ENCODE results near the gene ITSN1. TPM values are rescaled to one million over a fixed set of nuclear protein-coding genes. Genes with fewer than 3 reads are reported as not detected.

ITSN1 gene
- total and polyA plus RNA-seq, 3 donors from 2014 or later = 20.0 to 56.6 (median 48.4) TPM

GRCh38 chr21:33948951-33949444 is 306.7 kb downstream of the ITSN1 start:
- Histone ChIP-seq H3K4me3 (no peak overlapping the region), H3K36me3 (ENCODE audit: low read depth, missing control alignments) (no peaks in the 10 kb centered on the region), H3K27ac (no peak overlapping the region), H3K27me3 (no peaks in the 10 kb centered on the region), H3K4me1 (no peaks in the 10 kb centered on the region), H3K9me3 (no peaks in the 10 kb centered on the region)
- DNase-seq = no peak
- intact Hi-C loops (cut with DNase I; ENCODE audit: low total_unique reads) = no loop called here
- no peak for TF ChIP-seq POLR2A (IDR thresholded peaks at IDR 0.05)
- no peak for TF ChIP-seq CTCF (IDR thresholded peaks at IDR 0.05)
- WGBS, 2 donors = 84 to 89% methylated on average over 9 of the region's 9 CpGs

Other genes starting within 250 kb of the ITSN1 start
- gene IFNGR2, start 239.1 kb upstream of the ITSN1 start, total RNA-seq = 100 to 1,000 TPM in 1 of 2 donors, 10 to 100 TPM in 1; 87.6 to 108 TPM
- 91.9 TPM for gene IFNGR2, start 239.1 kb upstream of the ITSN1 start, polyA plus RNA-seq (ENCODE audit: insufficient read depth, low read depth, low replicate concordance)
- 100 to 1,000 TPM in 1 of 2 donors, 10 to 100 TPM in 1; 57.8 to 115 TPM for gene TMEM50B, start 162.5 kb upstream of the ITSN1 start, total RNA-seq
- 70.6 TPM for gene TMEM50B, start 162.5 kb upstream of the ITSN1 start, polyA plus RNA-seq (ENCODE audit: insufficient read depth, low read depth, low replicate concordance)
- 1 to 10 TPM; 7.3 to 9.3 TPM for gene DNAJC28, start 150.8 kb upstream of the ITSN1 start, total RNA-seq
- 9.3 TPM for gene DNAJC28, start 150.8 kb upstream of the ITSN1 start, polyA plus RNA-seq (ENCODE audit: insufficient read depth, low read depth, low replicate concordance)
- gene GART, start 100.4 kb upstream of the ITSN1 start, total RNA-seq = 100 to 1,000 TPM; 143 TPM
- gene GART, start 100.4 kb upstream of the ITSN1 start, polyA plus RNA-seq (ENCODE audit: insufficient read depth, low read depth, low replicate concordance) = 85.8 TPM
- gene SON, start 99.5 kb upstream of the ITSN1 start, total RNA-seq = 100 to 1,000 TPM; 310 to 377 TPM
- 186 TPM for gene SON, start 99.5 kb upstream of the ITSN1 start, polyA plus RNA-seq (ENCODE audit: insufficient read depth, low read depth, low replicate concordance)
- gene DONSON, start 53.8 kb upstream of the ITSN1 start, total RNA-seq = 10 to 100 TPM; 34.4 to 66.1 TPM
- gene DONSON, start 53.8 kb upstream of the ITSN1 start, polyA plus RNA-seq (ENCODE audit: insufficient read depth, low read depth, low replicate concordance) = 46.9 TPM
- 10 to 100 TPM; 40.6 to 73.2 TPM for gene CRYZL1, start 760 bp upstream of the ITSN1 start, total RNA-seq
- gene CRYZL1, start 760 bp upstream of the ITSN1 start, polyA plus RNA-seq (ENCODE audit: insufficient read depth, low read depth, low replicate concordance) = 75.7 TPM